PC-3 (cell line): ENCODE results near the gene KIF20A. TPM values are rescaled to one million over a fixed set of nuclear protein-coding genes. Genes with fewer than 3 reads are reported as not detected.

Experiments used
- ATAC-seq: fragments of 200-7000 bp; cut with Tn5 transposase; 2 replicates; pipeline ENCODE4 v1.9.1; 2020; ENCODE audit warnings: mild to moderate bottlenecking, moderate library complexity
- BruUV-seq: library from RNA; stranded (reverse); fragments of 400-500 nt; replicated peaks from 2 replicates; lab custom pipeline; 2021; lab: Mats Ljungman, UMichigan
- CTCF ChIA-PET: fragments of 300-600 bp; sonication (Branson Sonifier 250); formaldehyde crosslinking; loops from one replicate; lab custom pipeline; 2022; ENCODE audit warnings: antibody characterized with exemption; lab: Charles Lee
- POLR2A ChIA-PET: fragments of 300-600 bp; sonication (Branson Sonifier 250); formaldehyde crosslinking; loops from one replicate; lab custom pipeline; 2022; ENCODE audit warnings: antibody characterized with exemption; ENCODE audit not compliant: unreplicated experiment; lab: Charles Lee
- DNase-seq: peaks from one replicate; pipeline ENCODE4 v3.0.0-alpha.2; 2015
- H2AFZ ChIP-seq: fragments of 300-600 bp; sonication (generic); 2 replicates; pipeline ENCODE4 v1.6.0; 2016; ENCODE audit warnings: antibody characterized with exemption, low read length
- H3F3A ChIP-seq: fragments of 300-600 bp; sonication (generic); one replicate; pipeline ENCODE4 v1.6.0; 2017; ENCODE audit warnings: antibody characterized with exemption, low read length, control low read depth, mild to moderate bottlenecking; ENCODE audit not compliant: unreplicated experiment
- H3K27ac ChIP-seq: fragments of 300-600 bp; sonication (generic); 2 replicates; pipeline ENCODE4 v1.5.1; 2016; ENCODE audit warnings: mild to moderate bottlenecking, low read length
- H3K27me3 ChIP-seq: fragments of 300-600 bp; sonication (generic); 2 replicates; pipeline ENCODE4 v1.6.1; 2016; ENCODE audit warnings: low read length, mixed read lengths
- H3K36me3 ChIP-seq: fragments of 300-600 bp; sonication (generic); 2 replicates; pipeline ENCODE4 v1.6.1; 2016; ENCODE audit warnings: low read depth, mixed run types, low read length, mixed read lengths
- H3K4me1 ChIP-seq: fragments of 300-600 bp; sonication (generic); 2 replicates; pipeline ENCODE4 v1.5.1; 2016; ENCODE audit warnings: low read length; ENCODE audit not compliant: insufficient read depth
- H3K4me2 ChIP-seq: fragments of 300-600 bp; sonication (generic); 2 replicates; pipeline ENCODE4 v1.6.0; 2016; ENCODE audit warnings: low read length
- H3K4me3 ChIP-seq: fragments of 300-600 bp; sonication (generic); 2 replicates; pipeline ENCODE4 v1.5.1; 2016; ENCODE audit warnings: mild to moderate bottlenecking, low read length, mixed read lengths
- H3K79me2 ChIP-seq: fragments of 300-600 bp; sonication (generic); 2 replicates; pipeline ENCODE4 v1.6.1; 2017; ENCODE audit warnings: low read length, mixed read lengths
- H3K9ac ChIP-seq: fragments of 300-600 bp; sonication (generic); 2 replicates; pipeline ENCODE4 v1.6.0; 2016; ENCODE audit warnings: mild to moderate bottlenecking, low read length
- H3K9me2 ChIP-seq: fragments of 300-600 bp; sonication (generic); replicated peaks from 2 replicates; pipeline ENCODE4 v1.6.1; 2016; ENCODE audit warnings: mixed run types, low read length, mixed read lengths
- H3K9me3 ChIP-seq: fragments of 300-600 bp; sonication (generic); 2 replicates; pipeline ENCODE4 v1.6.1; 2016; ENCODE audit warnings: low read length, mixed read lengths
- H4K20me1 ChIP-seq: fragments of 300-600 bp; sonication (generic); 2 replicates; pipeline ENCODE4 v1.6.1; 2016; ENCODE audit warnings: low read length, mixed read lengths
- CTCF ChIP-seq: fragments of 300-600 bp; sonication (generic); conservative IDR thresholded peaks from 2 replicates; pipeline ENCODE4 v1.5.1; 2017; ENCODE audit warnings: antibody characterized with exemption, low read depth, mild to moderate bottlenecking, low read length
- EZH2 ChIP-seq: fragments of 300-600 bp; sonication (generic); IDR thresholded peaks from one replicate; pipeline ENCODE4 v1.6.1; 2017; ENCODE audit warnings: antibody characterized with exemption, mild to moderate bottlenecking, low read length; ENCODE audit not compliant: unreplicated experiment
- EZH2phosphoT487 ChIP-seq: fragments of 300-600 bp; sonication (generic); IDR thresholded peaks from 2 replicates; pipeline ENCODE4 v1.6.1; 2018; ENCODE audit warnings: mild to moderate bottlenecking, antibody characterized with exemption, low read length, borderline replicate concordance
- intact Hi-C: fragments of 100-400 bp; cut with micrococcal nuclease; formaldehyde crosslinking; loops from 2 replicates; pipeline ENCODE4 v1.9.0; 2023
- total RNA-seq: library from RNA; depleted of rRNA; stranded (reverse); fragments of >200 nt; gene quantifications from 2 replicates; pipeline ENCODE4 v1.2.3, GENCODE V29; 2014

KIF20A gene
- total RNA-seq, 1 experiment from 2014 or later = 55.5 TPM

- Histone ChIP-seq H2AFZ (peak within 1 kb of the TSS; percentile 93), H4K20me1 (no peaks in the 10 kb centered on the region), H3K79me2 (peaks cover 42% of the 10 kb centered on the region), H3K27me3 (no peaks in the 10 kb centered on the region), H3K4me1 (peaks cover 5% of the 10 kb centered on the region), H3K4me3 (peak within 1 kb of the TSS; percentile 100), H3K27ac (no peak within 1 kb of the TSS; the same call in 1 of the 2 replicates), H3K36me3 (no peaks in the 10 kb centered on the region; the same call in 1 of the 2 replicates), H3K9me2 (no peaks in the 10 kb centered on the region), H3K9me3 (no peaks in the 10 kb centered on the region), H3K9ac (peak within 1 kb of the TSS; percentile 96), H3K4me2 (peak within 1 kb of the TSS; percentile 83), H3F3A (no peaks in the 10 kb centered on the region)
- DNase-seq (peak; percentile 95), ATAC-seq (peak; percentile 94)
- ChIA-PET POLR2A (interaction anchor here (0.6 to 0.7 kb wide), 3 partner anchors 13 to 122 kb away, joined by 3 to 9 read pairs (median 4); partner anchors contain the start of gene KIF20A), CTCF (interaction anchor here (0.6 kb wide), 1 partner anchor 250 kb away, joined by 11 read pairs; no protein-coding TSS in a partner anchor)
- TF ChIP-seq EZH2 = no peak
- no peak for TF ChIP-seq EZH2phosphoT487
- TF ChIP-seq CTCF = no peak
- BruUV-seq = no TSS peak
- intact Hi-C loops = no loop called here
Measured at GRCh38 chr5:138213161-138214029, 34.5 kb downstream of the KIF20A start, which contains the start of gene CDC23. Gene CDC23 (minus strand): TSS chr5:138213323. CDS start chr5:138213312, 11 bp downstream.

DNA sequence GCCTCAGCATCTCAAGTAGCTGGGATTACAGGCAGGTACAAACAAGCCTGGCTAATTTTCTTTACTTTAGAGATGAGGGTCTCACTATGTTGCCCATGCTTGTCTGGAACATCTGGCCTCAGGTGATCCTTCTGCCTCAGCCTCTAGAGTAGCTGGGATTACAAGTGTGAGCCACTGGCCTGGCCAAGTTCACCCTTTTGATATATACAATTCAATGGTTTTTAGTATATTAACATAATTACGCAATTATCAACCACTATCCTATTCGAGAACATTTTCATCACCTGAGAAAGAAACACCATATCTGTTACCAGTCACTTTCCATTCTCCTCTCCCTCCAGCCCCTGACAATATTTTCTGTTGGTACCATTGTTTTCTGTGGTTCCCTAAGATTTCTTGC, 37.9 kb downstream of the KIF20A start:
- CTCF ChIA-PET = interaction anchor here (0.6 kb wide), 1 partner anchor 166 kb away, joined by 3 read pairs; no protein-coding TSS in a partner anchor
- intact Hi-C loops = no loop called here
- Histone ChIP-seq H3K4me1 (peaks cover 3% of the 10 kb centered on the region), H3K79me2 (peaks cover 14% of the 10 kb centered on the region), H3K4me2 (no peak overlapping the region), H3K4me3 (no peak overlapping the region), H3K27me3 (no peaks in the 10 kb centered on the region), H3K36me3 (no peaks in the 10 kb centered on the region), H4K20me1 (no peaks in the 10 kb centered on the region), H3K9me3 (no peaks in the 10 kb centered on the region), H3K9ac (no peak overlapping the region), H3F3A (no peaks in the 10 kb centered on the region), H3K9me2 (no peaks in the 10 kb centered on the region), H3K27ac (no peak overlapping the region), H2AFZ (no peak overlapping the region)
- no peak for TF ChIP-seq CTCF
- TF ChIP-seq EZH2 = no peak
- no peak for TF ChIP-seq EZH2phosphoT487
- ATAC-seq = no peak
- POLR2A ChIA-PET = no interaction called here
- no TSS peak for BruUV-seq
- DNase-seq = no peak
